ENCODE measurements around the gene TTLL11.

DNA sequence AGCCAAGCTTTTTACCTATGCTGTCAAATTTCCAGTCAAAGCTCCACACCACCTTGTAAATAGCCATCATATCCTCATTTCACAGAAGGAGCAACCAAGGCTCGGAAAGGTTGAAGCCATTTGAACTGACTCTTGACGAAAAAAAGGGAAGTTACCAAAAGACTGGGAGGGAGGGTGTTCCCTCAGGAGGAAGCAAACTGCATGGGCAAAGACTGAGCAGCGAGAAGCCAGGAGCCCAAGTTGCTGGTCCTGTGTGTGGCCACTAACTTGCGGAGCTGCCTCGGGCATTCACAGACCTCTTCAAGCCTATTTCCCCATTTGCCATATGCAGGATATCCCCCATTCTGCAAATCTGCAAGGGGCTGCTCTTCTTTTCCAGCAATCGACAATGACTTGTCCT, 37.4 kb downstream of the TTLL11 start:
- TF ChIP-seq POLR2A (IDR thresholded peaks at IDR 0.05): no peak
- TF ChIP-seq, protein P1, sequence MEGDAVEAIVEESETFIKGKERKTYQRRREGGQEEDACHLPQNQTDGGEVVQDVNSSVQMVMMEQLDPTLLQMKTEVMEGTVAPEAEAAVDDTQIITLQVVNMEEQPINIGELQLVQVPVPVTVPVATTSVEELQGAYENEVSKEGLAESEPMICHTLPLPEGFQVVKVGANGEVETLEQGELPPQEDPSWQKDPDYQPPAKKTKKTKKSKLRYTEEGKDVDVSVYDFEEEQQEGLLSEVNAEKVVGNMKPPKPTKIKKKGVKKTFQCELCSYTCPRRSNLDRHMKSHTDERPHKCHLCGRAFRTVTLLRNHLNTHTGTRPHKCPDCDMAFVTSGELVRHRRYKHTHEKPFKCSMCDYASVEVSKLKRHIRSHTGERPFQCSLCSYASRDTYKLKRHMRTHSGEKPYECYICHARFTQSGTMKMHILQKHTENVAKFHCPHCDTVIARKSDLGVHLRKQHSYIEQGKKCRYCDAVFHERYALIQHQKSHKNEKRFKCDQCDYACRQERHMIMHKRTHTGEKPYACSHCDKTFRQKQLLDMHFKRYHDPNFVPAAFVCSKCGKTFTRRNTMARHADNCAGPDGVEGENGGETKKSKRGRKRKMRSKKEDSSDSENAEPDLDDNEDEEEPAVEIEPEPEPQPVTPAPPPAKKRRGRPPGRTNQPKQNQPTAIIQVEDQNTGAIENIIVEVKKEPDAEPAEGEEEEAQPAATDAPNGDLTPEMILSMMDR (IDR thresholded peaks at IDR 0.05): no peak

Measured in uterus (tissue), 2 donors.